C1 segment of cervical spinal cord (tissue), 14 donors: Measurements from ENCODE around the gene PRIMPOL.
"Not testable (repeated sequence)": the region's sequence is repeated elsewhere in the genome, so short reads cannot be mapped to it uniquely, and the experiment has no call there.

Experiments
- DNase-seq, 14 donors: peaks; one replicate each; lab custom pipeline; 2025; lab: John Stamatoyannopoulos, UW

The PRIMPOL gene

DNA sequence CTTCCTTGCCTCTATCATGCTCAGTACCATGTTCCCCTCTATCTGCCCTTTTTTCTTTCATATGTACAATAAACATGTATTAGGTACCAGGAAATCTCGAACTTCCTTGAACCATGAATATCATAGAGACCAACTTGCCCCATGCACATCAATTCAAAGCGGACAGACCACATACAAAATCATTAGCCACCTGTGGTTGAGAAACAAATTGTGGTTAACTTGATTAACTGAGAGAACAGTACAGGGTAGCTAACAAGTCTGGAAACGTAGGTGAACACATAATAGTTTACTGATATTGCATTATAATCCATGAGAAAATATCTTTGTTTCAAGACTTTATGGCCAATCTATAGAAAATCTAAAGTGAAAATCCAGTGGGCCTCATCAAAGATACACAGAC, 8.5 kb upstream of the PRIMPOL start:
- DNase-seq = no peak

GRCh38 chr4:184641451-184641850, 8.1 kb upstream of the PRIMPOL start:
- DNase-seq = no peak

DNA sequence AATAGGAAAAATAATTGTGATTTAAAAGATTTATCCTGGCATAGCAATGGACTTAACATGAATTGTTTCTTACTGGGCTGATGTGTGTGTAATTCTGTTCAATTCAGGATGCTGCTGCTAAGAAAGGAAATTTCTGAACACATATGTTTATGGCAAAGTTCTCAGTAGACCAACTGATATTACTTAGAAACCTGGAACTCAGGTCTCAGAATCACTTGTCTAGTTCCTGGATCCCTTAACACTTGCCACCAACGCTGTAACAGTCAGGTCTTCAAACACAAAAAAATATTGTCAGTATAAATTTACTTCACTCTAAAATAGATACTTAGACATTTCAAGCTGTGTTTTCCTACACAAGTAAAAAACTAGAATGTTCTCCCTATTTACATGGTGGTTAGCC, 5.8 kb upstream of the PRIMPOL start:
- DNase-seq = no peak

- peak in 1 of 14 donors; percentile 27 for DNase-seq
Measured at GRCh38 chr4:184644553-184645307, 4.8 kb upstream of the PRIMPOL start.

- peak in 3 of 14 donors; percentile 1 to 21 (median 12) for DNase-seq
Measured at GRCh38 chr4:184645904-184646610, 3.5 kb upstream of the PRIMPOL start.

GRCh38 chr4:184647266-184648053, 2.1 kb upstream of the PRIMPOL start:
- peak in 1 of 14 donors; percentile 55 for DNase-seq

DNA sequence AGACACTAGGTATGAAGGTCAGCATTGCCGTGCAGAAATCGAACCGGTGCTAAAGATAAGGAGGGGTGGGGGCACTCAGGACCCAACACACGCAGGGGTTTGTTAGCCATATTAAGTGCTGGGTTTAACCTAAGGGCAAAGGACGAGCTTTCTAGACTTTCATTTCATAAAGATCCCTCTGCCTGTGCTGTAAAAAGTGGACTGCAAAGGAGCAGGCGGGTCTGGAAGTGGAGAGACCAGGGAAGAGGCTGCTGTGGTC, 1.6 kb upstream of the PRIMPOL start:
- DNase-seq = peak in 2 of 14 donors; percentile 30 to 36

DNA sequence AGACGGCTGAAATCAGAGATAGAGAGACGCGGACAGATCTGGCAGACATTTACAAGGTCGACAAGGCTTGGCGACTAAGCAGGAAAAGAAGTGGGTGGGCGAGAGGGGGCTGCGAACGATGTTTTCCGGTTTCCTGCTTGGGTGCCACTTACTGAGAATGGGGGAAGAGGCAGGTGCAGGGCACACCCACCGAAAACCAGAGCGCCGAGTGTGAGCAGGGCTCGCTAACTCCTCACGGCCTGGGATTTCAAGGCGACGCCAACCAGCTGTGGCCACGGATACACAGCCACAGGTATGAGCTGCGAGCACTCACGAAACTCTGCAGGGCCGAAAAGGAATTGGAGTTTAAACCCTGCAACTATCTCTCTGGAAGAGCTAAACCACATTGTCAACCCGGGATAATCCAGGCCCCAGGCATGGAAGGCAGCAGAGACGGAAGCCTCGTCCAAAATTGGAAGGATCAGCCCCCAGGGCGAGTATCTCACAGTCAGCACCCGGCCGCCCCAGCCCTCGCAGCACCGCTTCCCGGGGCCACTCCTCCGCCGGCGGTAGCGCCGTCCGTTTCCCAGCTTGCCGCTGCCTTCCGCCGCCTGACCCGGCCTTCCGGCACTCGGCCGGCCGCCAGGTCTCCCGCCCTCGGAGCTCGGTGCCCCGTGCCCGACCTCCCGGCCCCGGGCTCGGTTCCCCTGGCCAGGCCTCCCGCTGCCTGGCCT, 1.1 kb upstream of the PRIMPOL start:
- DNase-seq = peak in 11 of 14 donors; percentile 50 to 76 (median 66)

DNA sequence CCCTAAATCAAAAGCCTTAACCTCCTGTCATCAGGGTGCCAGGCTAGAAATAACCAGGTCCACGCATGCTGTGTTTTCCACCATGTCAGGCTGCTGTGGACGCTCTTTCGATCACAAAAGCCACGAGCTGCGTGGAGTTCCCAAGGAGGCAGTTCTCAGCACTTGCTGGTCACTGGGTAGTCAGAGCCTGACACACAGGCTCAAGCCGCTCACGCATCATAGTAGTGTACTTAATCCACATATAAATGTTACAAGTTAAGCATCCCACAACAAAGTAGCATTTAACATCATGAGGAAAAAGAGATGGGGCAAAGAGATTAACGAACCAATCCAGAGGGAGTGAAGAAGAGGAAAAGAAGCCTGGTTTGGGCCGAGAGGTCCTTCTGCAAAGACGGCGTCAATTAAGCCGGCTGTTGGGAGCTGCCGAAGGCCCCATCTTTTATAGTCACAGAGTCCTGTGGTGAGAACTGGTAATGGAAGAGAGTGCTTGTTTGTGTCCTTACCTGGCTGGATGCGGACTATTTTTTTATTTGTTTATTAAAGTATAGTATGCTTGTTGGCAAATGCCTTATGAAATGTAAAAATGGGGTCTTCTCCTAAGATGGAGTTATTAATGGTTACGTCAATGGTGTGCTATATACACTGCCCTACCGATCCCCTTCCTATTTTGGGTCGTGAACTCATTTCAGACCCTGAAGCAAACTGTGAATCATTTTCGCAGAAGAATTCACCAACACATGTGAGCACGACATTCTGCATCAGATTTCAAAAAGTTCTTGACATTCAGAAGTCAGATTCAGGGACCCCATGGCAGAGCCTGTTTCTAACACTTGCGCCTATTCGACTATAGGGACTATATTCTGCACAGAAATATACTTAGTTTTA, 675 bp downstream of the PRIMPOL start:
- peak in 2 of 14 donors; percentile 50 to 51 for DNase-seq

GRCh38 chr4:184651899-184652298, 2.4 kb downstream of the PRIMPOL start:
- DNase-seq = no peak

GRCh38 chr4:184652681-184653080, 3.1 kb downstream of the PRIMPOL start:
- DNase-seq = not testable (repeated sequence)

- no peak for DNase-seq
Measured at GRCh38 chr4:184653650-184654049, 4.1 kb downstream of the PRIMPOL start.

GRCh38 chr4:184655889-184656869, 6.6 kb downstream of the PRIMPOL start:
- DNase-seq = no peak

DNA sequence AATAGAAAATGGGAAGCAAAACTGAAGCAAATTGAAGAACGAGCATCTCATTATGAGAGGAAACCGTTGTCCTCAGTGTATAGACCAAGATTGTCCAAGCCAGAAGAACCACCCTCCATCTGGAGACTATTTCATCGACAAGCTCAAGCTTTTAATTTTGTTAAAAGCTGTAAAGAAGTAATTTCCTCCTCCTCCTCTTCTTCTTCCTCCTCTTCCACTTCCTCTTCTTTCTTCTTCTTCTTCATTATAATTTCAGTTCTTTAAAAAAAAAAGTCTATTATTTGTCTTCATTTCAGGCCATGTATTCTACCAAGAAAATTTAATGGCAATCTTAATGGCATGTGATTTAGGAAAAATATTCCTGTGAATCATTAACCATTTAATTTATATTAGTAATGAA, 7.6 kb downstream of the PRIMPOL start:
- DNase-seq = no peak

GRCh38 chr4:184657820-184658219, 8.3 kb downstream of the PRIMPOL start:
- DNase-seq = not testable (repeated sequence)

GRCh38 chr4:184660978-184661377, 11.4 kb downstream of the PRIMPOL start:
- DNase-seq = no peak

DNA sequence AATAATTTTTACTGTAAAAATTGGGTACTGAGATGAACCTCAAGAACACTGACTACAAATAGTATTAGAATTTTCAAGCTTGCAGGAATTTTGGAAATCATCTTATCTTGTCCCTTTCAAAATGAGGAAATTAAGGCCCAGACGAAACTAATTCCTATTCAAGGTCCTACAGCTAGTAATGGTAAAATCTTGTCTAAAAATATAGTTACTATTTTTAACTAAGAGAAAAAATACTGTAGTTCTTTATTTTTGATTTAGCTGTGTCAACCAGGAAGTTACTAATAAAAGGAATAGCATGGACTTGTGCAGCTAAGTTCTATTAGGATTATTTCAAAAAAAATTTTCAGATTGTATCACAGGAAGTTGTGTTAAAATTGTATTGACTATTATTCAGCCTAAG, 12.7 kb downstream of the PRIMPOL start:
- DNase-seq = no peak

- no peak for DNase-seq
Measured at GRCh38 chr4:184664445-184665210, 15.1 kb downstream of the PRIMPOL start.

DNA sequence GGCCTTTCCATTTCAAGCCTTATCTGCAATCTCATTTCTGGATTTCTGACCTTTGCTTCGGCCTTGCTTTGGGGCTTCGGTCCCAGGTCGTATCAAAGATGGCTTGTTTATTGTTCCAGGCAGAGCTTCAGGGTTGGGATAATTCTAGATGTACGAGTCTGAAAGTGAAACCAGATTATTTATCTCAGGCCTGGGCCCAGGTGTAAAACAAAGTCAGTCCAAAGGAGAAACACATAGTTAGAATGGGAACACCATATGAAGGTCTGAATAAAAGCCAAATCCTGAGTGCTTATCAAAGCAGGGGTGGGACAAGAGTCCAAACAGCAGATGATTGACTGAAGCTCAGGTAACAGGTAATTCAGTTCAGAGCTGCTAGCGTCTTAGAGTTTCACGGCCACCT, 17.1 kb downstream of the PRIMPOL start:
- DNase-seq = no peak
